NCI-H1417 treated with DMSO at 0.1 percent for 48 hours (cell line): Measurements from ENCODE around the gene ARHGAP28.
"Not testable (repeated sequence)": the region's sequence is repeated elsewhere in the genome, so short reads cannot be mapped to it uniquely, and the experiment has no call there.

Source experiments
- DNase-seq: peaks from one replicate; lab custom pipeline; 2025; lab: John Stamatoyannopoulos, UW

ARHGAP28 gene

GRCh38 chr18:6776188-6776587 lies 46.7 kb downstream of the ARHGAP28 start:
- no peak for DNase-seq

GRCh38 chr18:6777509-6777908 lies 48.0 kb downstream of the ARHGAP28 start:
- DNase-seq = no peak

- no peak for DNase-seq
Measured at GRCh38 chr18:6778459-6779247, 49.1 kb downstream of the ARHGAP28 start.

GRCh38 chr18:6781142-6781714 lies 51.7 kb downstream of the ARHGAP28 start:
- no peak for DNase-seq

GRCh38 chr18:6781796-6782195 lies 52.3 kb downstream of the ARHGAP28 start:
- no peak for DNase-seq

- no peak for DNase-seq
Measured at GRCh38 chr18:6782861-6783260, 53.3 kb downstream of the ARHGAP28 start.

GRCh38 chr18:6784046-6784445 lies 54.5 kb downstream of the ARHGAP28 start:
- DNase-seq = no peak

- no peak for DNase-seq
Measured at GRCh38 chr18:6785001-6785400, 55.5 kb downstream of the ARHGAP28 start.

- no peak for DNase-seq
Measured at GRCh38 chr18:6785411-6785810, 55.9 kb downstream of the ARHGAP28 start.

- DNase-seq = no peak
Measured at GRCh38 chr18:6792391-6792790, 62.9 kb downstream of the ARHGAP28 start.

GRCh38 chr18:6793455-6793854 lies 63.9 kb downstream of the ARHGAP28 start:
- no peak for DNase-seq

GRCh38 chr18:6793986-6794385 lies 64.5 kb downstream of the ARHGAP28 start:
- no peak for DNase-seq

GRCh38 chr18:6795307-6795706 lies 65.8 kb downstream of the ARHGAP28 start:
- DNase-seq = no peak

- no peak for DNase-seq
Measured at GRCh38 chr18:6796511-6796910, 67.0 kb downstream of the ARHGAP28 start.

- no peak for DNase-seq
Measured at GRCh38 chr18:6797171-6797570, 67.7 kb downstream of the ARHGAP28 start.

- no peak for DNase-seq
Measured at GRCh38 chr18:6798896-6799295, 69.4 kb downstream of the ARHGAP28 start.

GRCh38 chr18:6800309-6800708 lies 70.8 kb downstream of the ARHGAP28 start:
- not testable (repeated sequence) for DNase-seq

GRCh38 chr18:6807515-6808257 lies 78.2 kb downstream of the ARHGAP28 start:
- no peak for DNase-seq

GRCh38 chr18:6810191-6810590 lies 80.7 kb downstream of the ARHGAP28 start:
- no peak for DNase-seq

GRCh38 chr18:6811816-6812215 lies 82.3 kb downstream of the ARHGAP28 start:
- no peak for DNase-seq

GRCh38 chr18:6814882-6815425 lies 85.4 kb downstream of the ARHGAP28 start:
- DNase-seq = no peak

GRCh38 chr18:6816154-6816553 lies 86.6 kb downstream of the ARHGAP28 start:
- no peak for DNase-seq

- DNase-seq = no peak
Measured at GRCh38 chr18:6819332-6819731, 89.8 kb downstream of the ARHGAP28 start.
